ENCODE measurements around the gene AGRN. TPM values are rescaled to one million over a fixed set of nuclear protein-coding genes. Genes with fewer than 3 reads are reported as not detected.

The AGRN gene
- total RNA-seq, 1 experiment from 2014 or later, result 175 TPM

DNA sequence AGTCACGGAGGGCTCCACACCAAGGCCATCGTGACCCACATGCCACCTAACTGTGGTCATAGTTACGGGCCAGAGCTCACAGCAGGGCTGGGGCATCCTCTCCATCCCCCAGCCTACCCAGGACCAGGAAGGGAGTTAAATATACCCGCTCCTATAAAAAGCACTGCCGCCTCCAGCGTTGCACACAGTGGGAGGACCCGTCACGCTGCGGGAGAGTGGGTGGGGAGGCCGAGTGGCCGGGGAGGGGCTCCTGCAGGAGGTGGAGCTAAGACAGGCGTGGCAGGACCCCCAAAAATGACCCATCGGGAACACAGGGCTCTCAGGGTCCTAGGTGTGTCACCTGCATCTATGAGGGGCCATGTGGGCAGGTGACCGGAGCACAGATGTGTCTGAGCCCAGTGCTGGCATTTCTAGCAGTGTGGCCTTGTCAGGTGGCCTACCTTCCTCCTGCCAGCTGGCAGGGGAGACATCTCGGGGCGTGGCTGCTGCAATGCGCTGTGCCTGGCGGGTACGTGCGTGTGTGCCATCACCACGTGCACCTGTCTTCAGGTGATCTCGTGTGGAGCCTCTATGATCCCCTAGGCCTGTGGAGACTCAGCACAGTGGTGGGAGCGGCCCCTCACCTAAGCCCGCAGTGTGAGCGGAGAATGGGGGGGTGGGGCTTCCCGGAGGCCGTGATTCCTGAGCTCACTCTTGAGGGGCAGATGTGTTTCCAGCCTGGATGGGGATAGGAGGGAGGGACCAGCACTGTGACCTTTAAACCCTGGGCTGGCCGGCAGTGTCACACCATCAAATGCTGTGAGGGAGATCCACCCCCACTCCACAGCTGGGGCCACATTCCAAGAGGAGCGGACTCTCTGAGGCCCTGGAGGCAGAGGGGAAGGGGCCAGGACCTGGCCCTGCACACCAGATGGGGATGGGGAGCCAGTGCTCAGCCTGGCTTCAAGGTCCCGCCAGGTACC lies 17.7 kb downstream of the AGRN start:
- no peak overlapping the region for H2BK120ac ChIP-seq (ENCODE audit: low read depth, low read length, poor library complexity, severe bottlenecking)
- no peak overlapping the region for H3K4me3 Mint-ChIP-seq
- no peak overlapping the region for H2BK12ac ChIP-seq (ENCODE audit: insufficient read length, low read depth, low read length)
- H2AK5ac ChIP-seq (ENCODE audit: insufficient read length, low read length), result no peak overlapping the region
- H3K9me3 ChIP-seq (ENCODE audit: control insufficient read depth, low read depth, low read length), result no peaks in the 10 kb centered on the region
- H2BK15ac ChIP-seq (ENCODE audit: low read depth, low read length), result no peak overlapping the region
- DNase-seq, result no peak
- no peak overlapping the region for H4K8ac ChIP-seq (replicated peaks; ENCODE audit: insufficient read length, low read depth, low read length)
- H3T11ph ChIP-seq (ENCODE audit: low read length), result no peak overlapping the region
- H3K23ac ChIP-seq (ENCODE audit: insufficient read length, low read depth, low read length), result no peak overlapping the region
- no peak overlapping the region for H3K9ac ChIP-seq (ENCODE audit: extremely low read depth, insufficient read length, low read length)
- no peak overlapping the region; a peak in 1 of 7 replicates for H3K27ac Mint-ChIP-seq
- H3K79me1 ChIP-seq (ENCODE audit: insufficient read depth, low read depth, low read length, poor library complexity, severe bottlenecking), result no peaks in the 10 kb centered on the region
- WGBS (ENCODE audit: extremely low coverage, insufficient read length, low lambda C conversion rate), result no CpG with 5 or more reads among the region's 30 CpGs
- H3K36me3 Mint-ChIP-seq (ENCODE audit: insufficient read depth in 1 of 3, low read depth in 3 of 3), result peaks cover 6 to 25% (median 20%) of the 10 kb centered on the region in 3 experiments; a peak in 6 of 7 replicates
- H3K27me3 ChIP-seq (ENCODE audit: insufficient read depth, low read length), result no peaks in the 10 kb centered on the region; the same call in 1 of the 2 replicates
- no peak overlapping the region for H3K4ac ChIP-seq (ENCODE audit: low read depth, low read length)
- H2BK20ac ChIP-seq (ENCODE audit: low read depth, low read length, poor library complexity, severe bottlenecking), result no peak overlapping the region
- no peak for TF ChIP-seq CTCF (conservative IDR thresholded peaks at IDR 0.05)
- no peak overlapping the region for H2AFZ ChIP-seq (ENCODE audit: low read length)
- no peak overlapping the region for H3K14ac ChIP-seq (ENCODE audit: insufficient read depth, low read length)
- peaks cover 7 to 17% of the 10 kb centered on the region in 2 experiments for H3K4me1 Mint-ChIP-seq
- no peak overlapping the region for H4K5ac ChIP-seq (ENCODE audit: insufficient read length, low read depth, low read length)
- no peak overlapping the region for H4K91ac ChIP-seq (ENCODE audit: insufficient read length, low read depth, low read length)
- no peaks in the 10 kb centered on the region for H3K79me2 ChIP-seq (ENCODE audit: insufficient read depth, low read length)
- H4K20me1 ChIP-seq (ENCODE audit: control insufficient read depth, insufficient read depth, insufficient read length), result no peaks in the 10 kb centered on the region
- H3K56ac ChIP-seq (ENCODE audit: insufficient read length, low read depth, low read length), result no peak overlapping the region
- no peak overlapping the region for H2BK5ac ChIP-seq (ENCODE audit: insufficient read length, low read length)
- H3K23me2 ChIP-seq (ENCODE audit: insufficient read length, low read depth, low read length, poor library complexity, severe bottlenecking), result peaks cover 13% of the 10 kb centered on the region
- H3K27me3 Mint-ChIP-seq (ENCODE audit: low read depth), result peaks cover 51% of the 10 kb centered on the region
- H3K27ac ChIP-seq (ENCODE audit: insufficient read length, low read depth, low read length), result no peak overlapping the region
- H3K4me2 ChIP-seq (ENCODE audit: insufficient read depth, insufficient read length, low read length), result no peak overlapping the region
- no peaks in the 10 kb centered on the region for H3K9me3 Mint-ChIP-seq
- no peak overlapping the region for H3K18ac ChIP-seq (ENCODE audit: insufficient read length, low read depth, low read length)
- H3K4me1 ChIP-seq (ENCODE audit: insufficient read depth, low read length), result no peaks in the 10 kb centered on the region

Measured in H9 (cell line).